SH-SY5Y (cell line): ENCODE results near the gene TARS2.

Experiments used
- GATA2 ChIP-seq: IDR thresholded peaks from 2 replicates; pipeline ENCODE4 v1.6.1; 2011; ENCODE audit warnings: mild to moderate bottlenecking, low read depth, low read length
- GATA3 ChIP-seq: IDR thresholded peaks from 2 replicates; pipeline ENCODE4 v1.6.1; 2011; ENCODE audit warnings: low read depth, mild to moderate bottlenecking, low read length, moderate library complexity

GRCh38 chr1:150529017-150529416 is 41.8 kb downstream of the TARS2 start:
- TF ChIP-seq GATA3 (no peak), GATA2 (no peak)
